Measurements from ENCODE around the gene RHCG. TPM values are rescaled to one million over a fixed set of nuclear protein-coding genes. Genes with fewer than 3 reads are reported as not detected.

Gene RHCG
- total RNA-seq, 4 donors from 2014 or later = not detected

GRCh38 chr15:89462198-89462912 lies 34.0 kb downstream of the RHCG start:
- ATAC-seq (no peak), DNase-seq (no peak)
- Histone ChIP-seq H3K4me1 (no peaks in the 10 kb centered on the region), H3K27me3 (no peaks in the 10 kb centered on the region), H3K9me3 (no peaks in the 10 kb centered on the region), H3K27ac (no peak overlapping the region), H3K4me3 (no peak overlapping the region), H3K36me3 (no peaks in the 10 kb centered on the region)
- intact Hi-C loops (cut with DNase I; ENCODE audit: low total_unique reads) (no loop called here), in situ Hi-C loops (cut with MboI; ENCODE audit: low sequenced_read_pairs in 4 of 4) (no loop called here)
- TF ChIP-seq, protein P1, sequence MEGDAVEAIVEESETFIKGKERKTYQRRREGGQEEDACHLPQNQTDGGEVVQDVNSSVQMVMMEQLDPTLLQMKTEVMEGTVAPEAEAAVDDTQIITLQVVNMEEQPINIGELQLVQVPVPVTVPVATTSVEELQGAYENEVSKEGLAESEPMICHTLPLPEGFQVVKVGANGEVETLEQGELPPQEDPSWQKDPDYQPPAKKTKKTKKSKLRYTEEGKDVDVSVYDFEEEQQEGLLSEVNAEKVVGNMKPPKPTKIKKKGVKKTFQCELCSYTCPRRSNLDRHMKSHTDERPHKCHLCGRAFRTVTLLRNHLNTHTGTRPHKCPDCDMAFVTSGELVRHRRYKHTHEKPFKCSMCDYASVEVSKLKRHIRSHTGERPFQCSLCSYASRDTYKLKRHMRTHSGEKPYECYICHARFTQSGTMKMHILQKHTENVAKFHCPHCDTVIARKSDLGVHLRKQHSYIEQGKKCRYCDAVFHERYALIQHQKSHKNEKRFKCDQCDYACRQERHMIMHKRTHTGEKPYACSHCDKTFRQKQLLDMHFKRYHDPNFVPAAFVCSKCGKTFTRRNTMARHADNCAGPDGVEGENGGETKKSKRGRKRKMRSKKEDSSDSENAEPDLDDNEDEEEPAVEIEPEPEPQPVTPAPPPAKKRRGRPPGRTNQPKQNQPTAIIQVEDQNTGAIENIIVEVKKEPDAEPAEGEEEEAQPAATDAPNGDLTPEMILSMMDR (IDR thresholded peaks at IDR 0.05 in 4 of 5, conservative IDR thresholded peaks at IDR 0.05 in 1 of 5) = no peak
- no peak for TF ChIP-seq POLR2A (IDR thresholded peaks at IDR 0.05)

DNA sequence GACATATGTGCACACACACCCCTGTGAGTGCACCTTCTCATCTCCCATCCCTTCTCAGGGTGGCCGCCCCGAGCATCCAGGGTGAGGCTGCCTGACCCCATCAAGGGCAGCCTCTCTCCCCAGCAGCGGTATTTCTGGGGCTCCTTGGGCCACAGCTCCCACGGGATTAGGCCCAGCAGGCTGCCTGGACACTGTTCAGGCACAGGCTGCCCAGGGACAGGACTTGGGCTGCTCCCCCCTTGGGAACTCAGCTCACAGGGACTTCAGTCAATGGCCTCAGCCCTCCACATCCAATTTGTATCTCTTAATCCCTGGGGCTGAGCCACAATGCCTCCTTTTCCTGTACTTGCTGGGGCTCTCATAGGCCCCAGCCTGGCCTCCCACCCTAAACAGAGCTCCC lies 35.0 kb downstream of the RHCG start:
- no peak for ATAC-seq
- intact Hi-C loops (cut with DNase I; ENCODE audit: low total_unique reads) = no loop called here
- in situ Hi-C loops (cut with MboI; ENCODE audit: low sequenced_read_pairs in 4 of 4) = no loop called here

DNA sequence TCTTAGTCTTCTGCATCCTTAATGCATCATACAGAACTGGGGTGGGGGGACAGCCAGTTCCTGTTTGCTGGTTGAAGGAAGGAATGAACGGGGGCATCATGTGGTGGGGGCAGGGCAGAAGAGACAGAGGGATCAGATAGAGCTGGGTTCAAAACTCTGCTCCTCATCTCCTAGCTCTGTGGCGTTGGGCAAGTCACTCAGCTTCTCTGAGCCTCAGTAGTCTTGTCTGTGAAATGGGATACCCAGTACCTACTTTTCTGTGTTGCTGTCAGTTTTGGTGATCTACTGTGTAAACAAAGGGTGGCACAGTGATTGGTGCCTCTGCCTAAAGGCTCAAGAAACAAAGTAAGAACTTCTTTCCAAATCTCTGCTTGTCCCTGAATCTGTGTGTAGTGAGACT lies 36.3 kb downstream of the RHCG start:
- TF ChIP-seq POLR2A (IDR thresholded peaks at IDR 0.05) = no peak
- TF ChIP-seq, protein P1 (IDR thresholded peaks at IDR 0.05 in 4 of 5, conservative IDR thresholded peaks at IDR 0.05 in 1 of 5) = no peak
- no peak overlapping the region for H3K27ac ChIP-seq
- H3K9me3 ChIP-seq = no peaks in the 10 kb centered on the region
- no peaks in the 10 kb centered on the region for H3K27me3 ChIP-seq
- intact Hi-C loops (cut with DNase I; ENCODE audit: low total_unique reads) (no loop called here), in situ Hi-C loops (cut with MboI; ENCODE audit: low sequenced_read_pairs in 4 of 4) (no loop called here)
- no peaks in the 10 kb centered on the region for H3K36me3 ChIP-seq
- no peak for ATAC-seq
- H3K4me1 ChIP-seq = no peaks in the 10 kb centered on the region
- no peak overlapping the region for H3K4me3 ChIP-seq
- no peak for DNase-seq

More for the DNA sequence above, 35.0 kb downstream of the RHCG start:
- Histone ChIP-seq H3K4me3 (no peak overlapping the region), H3K36me3 (no peaks in the 10 kb centered on the region), H3K27ac (no peak overlapping the region), H3K4me1 (no peaks in the 10 kb centered on the region), H3K27me3 (no peaks in the 10 kb centered on the region), H3K9me3 (no peaks in the 10 kb centered on the region)
- no peak for TF ChIP-seq POLR2A (IDR thresholded peaks at IDR 0.05)
- TF ChIP-seq, protein P1 (IDR thresholded peaks at IDR 0.05 in 4 of 5, conservative IDR thresholded peaks at IDR 0.05 in 1 of 5) = no peak
- DNase-seq = no peak

DNA sequence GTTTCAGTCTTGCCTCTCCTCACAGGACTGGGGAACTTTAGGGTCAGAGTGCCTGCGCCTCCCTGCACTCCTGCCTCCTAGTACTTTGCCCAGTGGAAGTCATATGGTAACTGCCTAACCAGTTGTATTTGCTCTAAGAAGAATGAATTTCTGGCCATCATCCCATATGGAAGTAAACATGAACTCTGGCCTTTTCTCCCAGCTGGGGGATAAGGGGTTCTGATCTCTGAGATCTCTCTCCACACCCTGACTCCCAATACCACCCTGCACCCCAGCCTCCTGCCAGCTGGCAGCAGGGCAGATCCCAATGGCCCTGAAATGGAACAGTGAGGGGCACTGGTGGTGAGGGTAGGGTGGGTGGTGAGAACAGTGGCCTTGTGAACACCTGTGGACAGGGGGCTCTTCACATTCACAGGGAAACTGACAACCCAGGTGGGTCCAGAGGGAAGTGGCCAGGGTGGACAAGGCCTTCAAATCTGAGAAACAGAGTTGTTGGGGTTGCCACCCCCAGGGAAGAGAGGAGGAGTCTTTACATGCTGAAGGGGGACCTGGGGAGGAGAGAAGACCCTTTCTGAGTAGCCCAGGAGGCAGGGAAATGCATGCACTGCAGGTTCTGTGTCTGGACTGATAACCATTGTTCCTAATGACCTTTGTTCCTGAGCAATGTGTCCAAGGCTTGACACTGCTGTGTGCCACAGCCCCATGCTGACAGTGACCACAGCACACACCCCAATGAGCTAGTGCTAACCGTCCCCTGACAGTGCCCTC lies 36.9 kb downstream of the RHCG start:
- no peak for TF ChIP-seq POLR2A (IDR thresholded peaks at IDR 0.05)
- TF ChIP-seq, protein P1 (IDR thresholded peaks at IDR 0.05 in 4 of 5, conservative IDR thresholded peaks at IDR 0.05 in 1 of 5) = no peak
- Histone ChIP-seq H3K4me1 (no peaks in the 10 kb centered on the region), H3K4me3 (no peak overlapping the region), H3K36me3 (no peaks in the 10 kb centered on the region), H3K27me3 (no peaks in the 10 kb centered on the region), H3K9me3 (no peaks in the 10 kb centered on the region), H3K27ac (no peak overlapping the region)
- ATAC-seq (no peak), DNase-seq (no peak)
- intact Hi-C loops (cut with DNase I; ENCODE audit: low total_unique reads) (no loop called here), in situ Hi-C loops (cut with MboI; ENCODE audit: low sequenced_read_pairs in 4 of 4) (no loop called here)
